ENCODE results near the gene JAK1. TPM values are rescaled to one million over a fixed set of nuclear protein-coding genes. Genes with fewer than 3 reads are reported as not detected.
"Not testable (repeated sequence)": the region's sequence is repeated elsewhere in the genome, so short reads cannot be mapped to it uniquely, and the experiment has no call there.

JAK1 gene
- total and polyA plus RNA-seq, 3 donors from 2014 or later = 100 to 142 (median 117) TPM

DNA sequence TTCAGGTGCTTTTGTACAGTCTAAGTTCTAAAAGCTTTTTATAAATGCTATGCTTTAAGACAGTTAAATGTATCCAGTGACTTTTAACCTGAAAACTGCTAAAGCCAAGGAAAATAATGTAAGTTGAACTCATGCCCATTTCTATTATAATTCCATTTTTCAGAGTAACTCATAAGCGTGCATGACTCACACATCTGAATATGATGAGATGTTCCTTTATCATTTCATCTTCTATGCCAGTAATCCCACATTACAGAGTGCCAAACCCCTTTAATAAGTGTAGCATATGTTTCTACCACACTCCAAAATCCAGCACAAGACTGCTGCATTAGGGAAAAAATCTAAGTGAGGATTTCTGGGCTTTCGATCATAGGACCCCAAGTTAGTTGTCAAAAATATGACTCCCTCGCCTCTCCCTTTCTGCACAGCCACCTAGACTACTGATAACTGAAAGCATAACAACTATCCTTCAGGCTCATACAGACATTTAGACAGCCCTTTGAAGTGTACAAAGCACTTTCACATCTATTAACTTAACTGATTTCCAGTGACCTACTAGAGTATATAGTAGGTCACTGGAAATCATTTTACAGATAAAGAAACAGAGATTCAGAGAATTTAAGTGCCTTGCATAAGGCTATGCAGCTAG is 45.3 kb downstream of the JAK1 start:
- TF ChIP-seq CTCF (IDR thresholded peaks at IDR 0.05) (no peak), POLR2A (IDR thresholded peaks at IDR 0.05) (no peak)
- intact Hi-C loops (cut with DNase I; ENCODE audit: low total_unique reads) = no loop called here
- no peaks in the 10 kb centered on the region for H3K9me3 ChIP-seq
- no peak for DNase-seq
- no peaks in the 10 kb centered on the region for H3K27me3 ChIP-seq
- H3K36me3 ChIP-seq (ENCODE audit: low read depth, missing control alignments) = no peaks in the 10 kb centered on the region
- H3K27ac ChIP-seq = no peak overlapping the region
- 74 to 75% methylated on average over 3 of the region's 3 CpGs for WGBS, 2 donors
- peaks cover 17% of the 10 kb centered on the region for H3K4me1 ChIP-seq
- no peak overlapping the region for H3K4me3 ChIP-seq

DNA sequence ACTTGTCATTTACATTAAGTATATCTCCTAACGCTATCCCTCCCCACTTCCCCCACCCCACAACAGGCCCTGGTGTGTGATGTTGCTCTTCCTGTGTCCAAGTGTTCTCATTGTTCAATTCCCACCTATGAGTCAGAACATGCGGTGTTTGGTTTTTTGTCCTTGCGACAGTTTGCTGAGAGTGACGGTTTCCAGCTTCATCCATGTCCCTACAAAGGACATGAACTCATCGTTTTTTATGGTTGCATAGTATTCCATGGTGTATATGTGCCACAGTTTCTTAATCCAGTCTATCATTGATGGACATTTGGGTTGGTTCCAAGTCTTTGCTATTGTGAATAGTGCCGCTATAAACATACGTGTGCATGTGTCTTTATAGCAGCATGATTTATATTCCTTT is 47.2 kb downstream of the JAK1 start:
- H3K27me3 ChIP-seq; DNase-seq; H3K36me3 ChIP-seq (ENCODE audit: low read depth, missing control alignments); H3K9me3 ChIP-seq; H3K27ac ChIP-seq; intact Hi-C loops (cut with DNase I; ENCODE audit: low total_unique reads); H3K4me3 ChIP-seq: not testable (repeated sequence)
- WGBS, 2 donors = 93 to 97% methylated on average over 7 of the region's 7 CpGs
- H3K4me1 ChIP-seq = peaks cover 21% of the 10 kb centered on the region

DNA sequence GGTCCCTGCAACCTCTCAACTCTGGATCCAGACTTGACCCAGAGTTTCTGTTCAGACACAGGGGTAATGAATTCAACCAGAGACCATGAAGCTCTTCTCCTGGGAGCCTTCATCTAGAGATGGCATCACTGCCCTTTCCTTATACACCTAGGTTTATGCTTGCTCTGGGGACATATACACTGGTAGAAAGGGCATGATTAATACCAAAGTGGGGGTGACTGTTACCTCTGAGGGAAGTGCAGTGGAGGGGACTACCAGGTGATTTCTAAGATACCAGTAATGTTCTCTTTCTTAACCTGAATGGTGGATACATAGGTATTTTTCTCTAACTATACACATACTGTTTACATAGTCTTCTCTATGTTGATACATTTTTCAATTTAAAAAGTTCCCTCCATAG is 48.4 kb downstream of the JAK1 start:
- intact Hi-C loops (cut with DNase I; ENCODE audit: low total_unique reads) = no loop called here
- no peaks in the 10 kb centered on the region for H3K36me3 ChIP-seq (ENCODE audit: low read depth, missing control alignments)
- H3K27ac ChIP-seq = peak overlapping the region in 1 of 2 donors; percentile 26
- no peaks in the 10 kb centered on the region for H3K27me3 ChIP-seq
- no peak for TF ChIP-seq POLR2A (IDR thresholded peaks at IDR 0.05)
- no peak for TF ChIP-seq CTCF (IDR thresholded peaks at IDR 0.05)
- peaks cover 21% of the 10 kb centered on the region for H3K4me1 ChIP-seq
- no peaks in the 10 kb centered on the region for H3K9me3 ChIP-seq
- no peak for DNase-seq
- no peak overlapping the region for H3K4me3 ChIP-seq

DNA sequence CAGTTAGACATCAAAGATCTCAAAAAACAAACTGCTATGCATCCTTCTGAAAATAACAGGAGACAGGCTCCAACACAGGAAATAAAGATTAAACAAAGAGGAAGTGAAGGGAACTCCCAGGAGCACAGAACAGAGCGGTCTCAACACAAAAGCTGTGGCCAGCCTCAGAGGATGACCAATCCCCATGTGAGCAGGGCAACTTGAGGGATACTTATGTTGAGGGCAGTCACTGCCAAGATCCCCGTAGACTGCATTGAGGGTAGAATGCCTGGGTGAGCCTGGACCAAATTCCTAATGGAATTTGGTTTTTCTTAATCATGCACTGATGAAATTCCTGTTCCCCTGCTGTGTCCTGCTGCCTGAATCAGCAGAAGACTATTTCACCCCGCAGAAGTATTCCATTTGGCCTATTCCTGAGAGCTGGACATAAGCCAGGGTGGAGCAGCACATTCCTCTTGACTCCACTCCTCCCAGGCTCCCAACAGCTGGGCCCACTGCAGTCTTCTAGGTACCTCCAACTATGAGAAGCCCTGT is 49.0 kb downstream of the JAK1 start:
- TF ChIP-seq POLR2A (IDR thresholded peaks at IDR 0.05) = no peak
- no peak for TF ChIP-seq CTCF (IDR thresholded peaks at IDR 0.05)
- no peak overlapping the region for H3K4me3 ChIP-seq
- H3K27ac ChIP-seq = peak overlapping the region in 1 of 2 donors; percentile 26
- H3K4me1 ChIP-seq = peaks cover 21% of the 10 kb centered on the region
- intact Hi-C loops (cut with DNase I; ENCODE audit: low total_unique reads) = no loop called here
- no peaks in the 10 kb centered on the region for H3K27me3 ChIP-seq
- DNase-seq = peak; percentile 47
- H3K36me3 ChIP-seq (ENCODE audit: low read depth, missing control alignments) = no peaks in the 10 kb centered on the region
- WGBS, 2 donors = 48 to 66% methylated on average over 3 of the region's 3 CpGs
- H3K9me3 ChIP-seq = no peaks in the 10 kb centered on the region

DNA sequence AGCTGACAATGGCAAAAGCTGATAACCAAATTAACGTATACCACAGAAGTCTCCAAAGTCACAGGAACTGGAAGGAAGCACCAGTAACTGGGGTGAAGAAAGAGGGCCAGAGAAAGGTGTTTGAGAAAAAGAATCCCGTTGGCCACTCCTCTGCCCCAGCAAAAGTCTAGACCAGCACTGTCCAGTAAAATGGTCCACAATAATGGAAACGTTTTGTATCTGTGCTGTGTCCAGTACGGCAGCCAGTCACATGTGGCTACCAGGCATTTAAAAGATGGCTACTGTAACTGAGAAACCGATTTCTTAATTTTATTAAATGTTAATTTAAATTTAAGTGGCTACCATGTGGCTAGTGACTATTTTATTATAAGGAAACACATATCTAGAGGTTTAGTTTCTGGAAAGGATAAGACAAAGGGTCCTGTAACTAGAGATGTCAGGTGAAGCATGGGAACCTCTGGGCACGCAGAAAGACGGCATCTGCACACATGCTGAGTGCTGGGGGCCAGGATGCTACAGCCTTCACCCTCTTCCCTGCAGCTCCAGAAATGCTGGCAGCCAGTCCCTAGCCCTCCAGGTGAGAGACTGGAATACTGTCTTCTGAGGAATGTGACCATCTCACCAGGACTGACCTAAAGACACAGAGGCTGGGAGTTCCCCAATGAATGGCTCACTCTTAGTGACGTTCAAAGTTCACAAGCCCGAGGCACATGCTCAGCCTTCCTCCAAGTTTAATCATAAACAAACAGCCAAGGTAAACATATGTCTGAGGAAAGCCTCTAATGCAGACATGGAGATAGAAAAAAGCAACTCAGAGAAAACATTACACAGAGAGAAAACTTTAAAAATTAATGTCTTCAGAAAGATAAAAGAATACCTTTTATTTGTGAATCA is 50.7 kb downstream of the JAK1 start:
- 68 to 76% methylated on average over 9 of the region's 9 CpGs for WGBS, 2 donors
- TF ChIP-seq POLR2A (IDR thresholded peaks at IDR 0.05) (no peak), CTCF (IDR thresholded peaks at IDR 0.05) (no peak)
- Histone ChIP-seq H3K9me3 (no peaks in the 10 kb centered on the region), H3K4me3 (no peak overlapping the region), H3K4me1 (peaks cover 11% of the 10 kb centered on the region), H3K27ac (no peak overlapping the region), H3K27me3 (no peaks in the 10 kb centered on the region), H3K36me3 (ENCODE audit: low read depth, missing control alignments) (no peaks in the 10 kb centered on the region)
- peak; percentile 33 for DNase-seq
- intact Hi-C loops (cut with DNase I; ENCODE audit: low total_unique reads) = no loop called here
